Naive thymus-derived CD4-positive, alpha-beta T cell (primary cell): Measurements from ENCODE around the gene AGMO. TPM values are rescaled to one million over a fixed set of nuclear protein-coding genes. Genes with fewer than 3 reads are reported as not detected.

Source experiments
- ATAC-seq: fragments of 150-1000 bp; cut with Tn5 transposase; 2 replicates; pipeline ENCODE4 v1.10.0; 2021; ENCODE audit warnings: mild to moderate bottlenecking, moderate library complexity
- CTCF ChIA-PET: fragments of 350-600 bp; sonication (Branson Sonifier 250); formaldehyde crosslinking; loops from one replicate; lab custom pipeline; 2021; ENCODE audit warnings: antibody characterized with exemption; lab: Charles Lee
- POLR2A ChIA-PET: fragments of 350-600 bp; sonication (Branson Sonifier 250); formaldehyde crosslinking; loops from one replicate; lab custom pipeline; 2021; ENCODE audit warnings: antibody characterized with exemption, inconsistent platforms; lab: Charles Lee
- DNase-seq, 9 donors: peaks; one replicate each; pipeline versions ENCODE4 v3.0.0 to v3.0.0-alpha.2; 2020 to 2022; ENCODE audit warnings: mixed read lengths in 1 of 9
- H3K27ac ChIP-seq: one replicate; pipeline ENCODE4 v1.7.0; 2013; ENCODE audit warnings: mild to moderate bottlenecking, low read depth, low read length, moderate library complexity
- H3K27me3 ChIP-seq, 2 donors: one replicate each; pipeline ENCODE4 v1.7.0; 2013; ENCODE audit warnings: low read length in 2 of 2, mild to moderate bottlenecking in 2 of 2, moderate library complexity in 2 of 2; ENCODE audit not compliant: control insufficient read depth in 2 of 2, insufficient read depth in 2 of 2
- H3K36me3 ChIP-seq, 3 experiments: 1 replicate in 2 of 3; 2 replicates in 1 of 3; pipeline ENCODE4 v1.7.0; 2013; ENCODE audit warnings: low read length in 3 of 3, mild to moderate bottlenecking in 3 of 3, moderate library complexity in 1 of 3; ENCODE audit not compliant: insufficient read depth in 3 of 3, control insufficient read depth in 2 of 3
- H3K4me1 ChIP-seq, 2 donors: one replicate each; pipeline ENCODE4 v1.7.0; 2013; ENCODE audit warnings: low read length in 2 of 2, mild to moderate bottlenecking in 2 of 2, moderate library complexity in 1 of 2; ENCODE audit not compliant: control insufficient read depth in 2 of 2, insufficient read depth in 2 of 2
- H3K4me3 ChIP-seq: 2 replicates; pipeline ENCODE4 v1.7.0; 2013; ENCODE audit warnings: mild to moderate bottlenecking, low read length
- H3K9me3 ChIP-seq, 3 experiments: 1 replicate in 2 of 3; 2 replicates in 1 of 3; pipeline ENCODE4 v1.7.0; 2013; ENCODE audit warnings: low read length in 3 of 3; ENCODE audit not compliant: control insufficient read depth in 2 of 3
- H3K27ac Mint-ChIP-seq, 9 donors: one replicate each; pipeline ENCODE4 v1.8.0; 2020 to 2022; ENCODE audit warnings: mixed read lengths in 9 of 9, mild to moderate bottlenecking in 8 of 9, moderate library complexity in 5 of 9, inconsistent platforms in 2 of 9
- H3K27me3 Mint-ChIP-seq, 5 donors: one replicate each; pipeline ENCODE4 v1.8.0; 2021 to 2022; ENCODE audit warnings: mixed read lengths in 5 of 5, mild to moderate bottlenecking in 1 of 5
- H3K36me3 Mint-ChIP-seq, 5 donors: one replicate each; pipeline ENCODE4 v1.8.0; 2020 to 2022; ENCODE audit warnings: mixed read lengths in 5 of 5, mild to moderate bottlenecking in 3 of 5, inconsistent platforms in 1 of 5
- H3K4me1 Mint-ChIP-seq, 7 donors: one replicate each; pipeline ENCODE4 v1.8.0; 2020 to 2022; ENCODE audit warnings: mixed read lengths in 7 of 7, mild to moderate bottlenecking in 3 of 7, inconsistent platforms in 1 of 7
- H3K4me3 Mint-ChIP-seq, 10 donors: one replicate each; pipeline ENCODE4 v1.8.0; 2020 to 2022; ENCODE audit warnings: mild to moderate bottlenecking in 10 of 10, mixed read lengths in 10 of 10, moderate library complexity in 6 of 10, inconsistent platforms in 2 of 10
- H3K9me3 Mint-ChIP-seq, 11 donors: one replicate each; pipeline ENCODE4 v1.8.0; 2020 to 2022; ENCODE audit warnings: mixed read lengths in 11 of 11, mild to moderate bottlenecking in 4 of 11, inconsistent platforms in 1 of 11, moderate library complexity in 1 of 11
- intact Hi-C, 2 donors: fragments of 100-400 bp; cut with micrococcal nuclease; formaldehyde crosslinking; loops; one replicate each; pipeline ENCODE4 v1.15.1; 2023
- polyA plus RNA-seq, 2 donors: library from polyadenylated mRNA; unstranded; fragments of 300-500 nt; fragmentation: Illumina TruSeq; gene quantifications; one replicate each; pipeline ENCODE4 v1.2.3, GENCODE V29; 2021
- total RNA-seq, 6 experiments: library from RNA in 5 of 6; stranded (reverse) in 5 of 6; gene quantifications; 1 replicate in 5 of 6; 2 replicates in 1 of 6; pipeline ENCODE4 v1.2.3 and lab custom pipeline; 2021 to 2026

The AGMO gene
- total and polyA plus RNA-seq, 7 experiments from 2014 or later = not detected

- intact Hi-C loops = no loop called here
- Mint-ChIP-seq H3K27ac (no peak overlapping the region), H3K36me3 (no peaks in the 10 kb centered on the region), H3K27me3 (no peaks in the 10 kb centered on the region), H3K4me3 (no peak overlapping the region), H3K9me3 (peaks cover 0 to 22% (median 6%) of the 10 kb centered on the region in 11 donors), H3K4me1 (no peaks in the 10 kb centered on the region)
- Histone ChIP-seq H3K27ac (no peak overlapping the region), H3K4me3 (no peak overlapping the region), H3K9me3 (peaks cover 0 to 5% (median 0%) of the 10 kb centered on the region in 3 experiments), H3K4me1 (no peaks in the 10 kb centered on the region), H3K27me3 (no peaks in the 10 kb centered on the region), H3K36me3 (no peaks in the 10 kb centered on the region)
- ATAC-seq (no peak), DNase-seq (no peak)
- ChIA-PET CTCF (no interaction called here), POLR2A (no interaction called here)
Observed at GRCh38 chr7:15582773-15583172, 21.0 kb upstream of the AGMO start.

GRCh38 chr7:15581352-15581951 lies 19.6 kb upstream of the AGMO start:
- no peak overlapping the region for H3K4me3 ChIP-seq
- Mint-ChIP-seq H3K27ac (no peak overlapping the region), H3K9me3 (peaks cover 0 to 21% (median 6%) of the 10 kb centered on the region in 11 donors), H3K27me3 (no peaks in the 10 kb centered on the region), H3K36me3 (no peaks in the 10 kb centered on the region), H3K4me3 (no peak overlapping the region), H3K4me1 (no peaks in the 10 kb centered on the region)
- no peaks in the 10 kb centered on the region for H3K36me3 ChIP-seq
- no peaks in the 10 kb centered on the region for H3K4me1 ChIP-seq
- no peaks in the 10 kb centered on the region for H3K27me3 ChIP-seq
- ChIA-PET CTCF (no interaction called here), POLR2A (no interaction called here)
- ATAC-seq (no peak), DNase-seq (no peak)
- intact Hi-C loops = no loop called here
- no peak overlapping the region for H3K27ac ChIP-seq
- H3K9me3 ChIP-seq = peaks cover 0 to 5% (median 0%) of the 10 kb centered on the region in 3 experiments

GRCh38 chr7:15580604-15581351 lies 19.0 kb upstream of the AGMO start:
- Mint-ChIP-seq H3K4me3 (no peak overlapping the region), H3K36me3 (no peaks in the 10 kb centered on the region), H3K4me1 (no peaks in the 10 kb centered on the region), H3K27me3 (no peaks in the 10 kb centered on the region), H3K9me3 (peaks cover under 1 to 21% (median 6%) of the 10 kb centered on the region in 11 donors), H3K27ac (no peak overlapping the region)
- POLR2A ChIA-PET = no interaction called here
- Histone ChIP-seq H3K4me1 (no peaks in the 10 kb centered on the region), H3K4me3 (no peak overlapping the region), H3K9me3 (peaks cover 0 to 5% (median 0%) of the 10 kb centered on the region in 3 experiments), H3K36me3 (no peaks in the 10 kb centered on the region), H3K27ac (no peak overlapping the region), H3K27me3 (no peaks in the 10 kb centered on the region)
- CTCF ChIA-PET = no interaction called here
- no peak for DNase-seq
- intact Hi-C loops = no loop called here
- no peak for ATAC-seq

- H3K9me3 Mint-ChIP-seq = peaks cover 0 to 17% (median 7%) of the 10 kb centered on the region in 11 donors
- H3K36me3 ChIP-seq = no peaks in the 10 kb centered on the region
- H3K27me3 ChIP-seq = no peaks in the 10 kb centered on the region
- ChIA-PET POLR2A (no interaction called here), CTCF (no interaction called here)
- no peaks in the 10 kb centered on the region for H3K4me1 Mint-ChIP-seq
- no peak for ATAC-seq
- no peak overlapping the region for H3K27ac ChIP-seq
- H3K4me1 ChIP-seq = no peaks in the 10 kb centered on the region
- intact Hi-C loops = no loop called here
- H3K36me3 Mint-ChIP-seq = no peaks in the 10 kb centered on the region
- no peak overlapping the region for H3K27ac Mint-ChIP-seq
- DNase-seq = no peak
- no peak overlapping the region for H3K4me3 Mint-ChIP-seq
- no peaks in the 10 kb centered on the region for H3K27me3 Mint-ChIP-seq
- no peaks in the 10 kb centered on the region for H3K9me3 ChIP-seq
- no peak overlapping the region for H3K4me3 ChIP-seq
Observed at GRCh38 chr7:15577600-15577999, 15.8 kb upstream of the AGMO start.

- Mint-ChIP-seq H3K4me1 (no peaks in the 10 kb centered on the region), H3K27ac (no peak overlapping the region), H3K4me3 (no peak overlapping the region), H3K9me3 (peaks cover 0 to 19% (median 5%) of the 10 kb centered on the region in 11 donors), H3K36me3 (no peaks in the 10 kb centered on the region), H3K27me3 (no peaks in the 10 kb centered on the region)
- CTCF ChIA-PET = no interaction called here
- H3K27ac ChIP-seq = no peak overlapping the region
- no peak for ATAC-seq
- intact Hi-C loops = no loop called here
- no peak overlapping the region for H3K4me3 ChIP-seq
- no peaks in the 10 kb centered on the region for H3K36me3 ChIP-seq
- no peaks in the 10 kb centered on the region for H3K9me3 ChIP-seq
- H3K27me3 ChIP-seq = no peaks in the 10 kb centered on the region
- DNase-seq = no peak
- POLR2A ChIA-PET = no interaction called here
- no peaks in the 10 kb centered on the region for H3K4me1 ChIP-seq
Observed at GRCh38 chr7:15571301-15571878, 9.6 kb upstream of the AGMO start.

GRCh38 chr7:15567652-15568051 lies 5.8 kb upstream of the AGMO start:
- POLR2A ChIA-PET = no interaction called here
- H3K36me3 Mint-ChIP-seq = no peaks in the 10 kb centered on the region
- CTCF ChIA-PET = no interaction called here
- Histone ChIP-seq H3K9me3 (no peaks in the 10 kb centered on the region), H3K27me3 (no peaks in the 10 kb centered on the region), H3K27ac (no peak overlapping the region), H3K36me3 (no peaks in the 10 kb centered on the region), H3K4me1 (no peaks in the 10 kb centered on the region), H3K4me3 (no peak overlapping the region)
- DNase-seq (no peak), ATAC-seq (no peak)
- H3K9me3 Mint-ChIP-seq = peaks cover 0 to 14% (median 2%) of the 10 kb centered on the region in 11 donors
- intact Hi-C loops = no loop called here
- no peaks in the 10 kb centered on the region for H3K27me3 Mint-ChIP-seq
- H3K27ac Mint-ChIP-seq = no peak overlapping the region
- no peaks in the 10 kb centered on the region for H3K4me1 Mint-ChIP-seq
- no peak overlapping the region for H3K4me3 Mint-ChIP-seq
